Measurements from ENCODE around the gene GNPAT. TPM values are rescaled to one million over a fixed set of nuclear protein-coding genes. Genes with fewer than 3 reads are reported as not detected.

GNPAT gene
- 69.3 TPM for polyA plus RNA-seq
- long read RNA-seq, donor 1, transcript GNPAT-201 (16 exons, 2,643 nt) = major isoform, 7 of 14 reads
- long read RNA-seq, donor 1, partial matches to known transcripts = 5 of 14 reads
- long read RNA-seq, donor 1, other reads (novel, unspliced or antisense) = 0 of 14 reads
- long read RNA-seq, donor 2, transcript GNPAT-201 (16 exons, 2,643 nt) = major isoform, 15 of 35 reads
- long read RNA-seq, donor 2, partial matches to known transcripts = 15 of 35 reads
- long read RNA-seq, donor 2, other reads (novel, unspliced or antisense) = 0 of 35 reads
- long read RNA-seq, donor 3 = 0 reads
- long read RNA-seq, donor 4, partial matches to known transcripts = 0 of 1 reads
- long read RNA-seq, donor 4, other reads (novel, unspliced or antisense) = 0 of 1 reads
- long read RNA-seq, donor 5, transcript GNPAT-201 (16 exons, 2,643 nt) = major isoform, 5 of 5 reads
- long read RNA-seq, donor 5, partial matches to known transcripts = 0 of 5 reads
- long read RNA-seq, donor 5, other reads (novel, unspliced or antisense) = 0 of 5 reads
- long read RNA-seq, donor 6, transcript GNPAT-204 (4 exons, 613 nt) = minor isoform, 7 of 27 reads
- long read RNA-seq, donor 6, transcript GNPAT-201 (16 exons, 2,643 nt) = major isoform, 14 of 27 reads
- long read RNA-seq, donor 6, partial matches to known transcripts = 5 of 27 reads
- long read RNA-seq, donor 6, other reads (novel, unspliced or antisense) = 0 of 27 reads
- long read RNA-seq, donor 7, transcript GNPAT-201 (16 exons, 2,643 nt) = major isoform, 7 of 7 reads
- long read RNA-seq, donor 7, partial matches to known transcripts = 0 of 7 reads
- long read RNA-seq, donor 7, other reads (novel, unspliced or antisense) = 0 of 7 reads
- long read RNA-seq, donor 8, transcript GNPAT-201 (16 exons, 2,643 nt) = major isoform, 18 of 41 reads
- long read RNA-seq, donor 8, transcript GNPAT-204 (4 exons, 613 nt) = minor isoform, 6 of 41 reads
- long read RNA-seq, donor 8, partial matches to known transcripts = 17 of 41 reads
- long read RNA-seq, donor 8, other reads (novel, unspliced or antisense) = 0 of 41 reads
- long read RNA-seq, donor 9, transcript GNPAT-201 (16 exons, 2,643 nt) = major isoform, 14 of 22 reads
- long read RNA-seq, donor 9, partial matches to known transcripts = 6 of 22 reads
- long read RNA-seq, donor 9, other reads (novel, unspliced or antisense) = 0 of 22 reads
- long read RNA-seq, donor 10, transcript GNPAT-201 (16 exons, 2,643 nt) = major isoform, 12 of 16 reads
- long read RNA-seq, donor 10, partial matches to known transcripts = 0 of 16 reads
- long read RNA-seq, donor 10, other reads (novel, unspliced or antisense) = 0 of 16 reads
- long read RNA-seq, donor 11, transcript GNPAT-201 (16 exons, 2,643 nt) = major isoform, 8 of 10 reads
- long read RNA-seq, donor 11, partial matches to known transcripts = 0 of 10 reads
- long read RNA-seq, donor 11, other reads (novel, unspliced or antisense) = 0 of 10 reads

DNA sequence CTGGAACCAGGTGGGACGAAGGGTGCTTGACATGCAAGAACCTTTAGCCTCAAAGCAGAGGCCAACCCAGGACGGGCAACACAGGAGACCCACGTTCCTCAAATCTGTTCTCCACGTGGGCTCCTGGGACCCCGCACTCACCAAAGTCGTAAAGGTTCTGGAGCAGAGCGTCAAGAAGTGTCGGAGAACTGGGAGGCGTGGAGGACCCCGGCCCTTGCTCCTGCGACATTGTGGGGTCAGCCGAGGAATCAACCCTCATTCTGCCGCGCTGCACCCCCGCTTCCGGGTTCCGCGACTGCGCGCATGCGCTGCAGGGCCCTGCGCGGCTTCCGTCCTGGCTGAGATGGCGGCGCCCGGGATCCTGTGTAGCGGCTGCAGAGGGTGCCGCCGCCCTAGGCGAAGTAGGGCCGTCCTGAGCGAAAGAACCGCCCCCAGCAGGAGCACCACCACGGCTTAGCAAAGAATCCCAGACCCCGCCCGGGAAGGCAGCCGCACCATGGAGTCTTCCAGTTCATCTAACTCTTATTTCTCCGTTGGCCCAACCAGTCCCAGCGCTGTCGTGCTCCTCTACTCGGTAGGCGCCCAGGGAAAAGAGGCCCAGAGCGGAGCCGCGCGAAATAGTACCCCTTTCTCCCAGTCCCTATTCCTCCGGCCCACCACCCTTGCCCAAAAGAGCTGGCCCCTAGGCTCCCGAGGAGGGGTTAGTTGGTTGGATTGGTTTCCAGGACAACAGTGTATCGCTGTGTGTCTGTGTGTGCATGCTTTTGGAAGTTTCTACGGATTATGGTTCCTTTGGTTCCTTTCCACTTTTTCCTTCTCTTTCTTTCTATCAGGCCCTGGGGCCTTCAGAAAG, at the start of gene GNPAT:
Gene GNPAT, plus strand, starts transcription at position 330 of the 853 bp plus-strand sequence. Its CDS starts 167 bp downstream, at position 497.
- Histone ChIP-seq H3K4me1 (ENCODE audit: control insufficient read depth, insufficient read depth, low read length) (peaks cover 16% of the 10 kb centered on the region), H3K36me3 (ENCODE audit: control insufficient read depth, insufficient read depth, low read length) (peaks cover 18% of the 10 kb centered on the region), H3K27me3 (ENCODE audit: control insufficient read depth, insufficient read depth, low read length) (no peaks in the 10 kb centered on the region), H3K9me3 (ENCODE audit: control insufficient read depth, low read depth, low read length) (no peaks in the 10 kb centered on the region), H3K27ac (ENCODE audit: low read length) (peak within 1 kb of the TSS; percentile 79), H3K4me3 (ENCODE audit: low read length) (peak within 1 kb of the TSS; percentile 70)
- no CpG with 5 or more reads among the region's 51 CpGs for WGBS (ENCODE audit: insufficient coverage, low lambda C conversion rate)
- peak; percentile 89 to 92 for DNase-seq

DNA sequence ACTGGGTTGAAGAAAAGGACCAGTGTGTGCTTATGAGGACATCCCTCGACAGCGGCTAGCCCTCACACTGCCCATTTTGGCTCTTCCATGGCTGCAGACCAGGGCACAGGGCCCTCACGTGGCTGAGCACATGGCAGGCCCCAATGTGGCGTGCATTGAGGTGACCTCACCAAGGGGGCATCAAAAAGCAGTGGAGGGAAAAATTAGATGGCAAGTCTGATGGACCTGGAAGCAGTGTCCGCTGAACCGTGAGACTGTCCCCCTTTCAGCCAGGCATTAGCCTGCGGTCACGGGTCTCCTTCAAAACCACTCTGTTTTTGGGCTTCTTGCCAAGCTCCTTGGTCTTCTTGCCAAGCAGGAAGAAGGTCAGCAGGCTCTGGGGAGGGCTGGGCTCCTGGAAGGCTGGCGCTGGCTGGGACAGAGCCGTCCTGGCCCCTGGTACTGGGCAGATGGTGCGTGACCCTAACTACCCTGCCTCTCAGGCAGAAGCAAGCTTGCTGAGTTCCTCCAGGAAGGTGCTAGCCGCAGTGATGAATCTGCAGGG, 48.3 kb upstream of the GNPAT start:
- peaks cover 12% of the 10 kb centered on the region for H3K27me3 ChIP-seq (ENCODE audit: control insufficient read depth, insufficient read depth, low read length)
- H3K9me3 ChIP-seq (ENCODE audit: control insufficient read depth, low read depth, low read length) = no peaks in the 10 kb centered on the region
- no CpG with 5 or more reads among the region's 12 CpGs for WGBS (ENCODE audit: insufficient coverage, low lambda C conversion rate)
- no peaks in the 10 kb centered on the region for H3K36me3 ChIP-seq (ENCODE audit: control insufficient read depth, insufficient read depth, low read length)
- H3K4me3 ChIP-seq (ENCODE audit: low read length) = no peak overlapping the region
- peaks cover 8% of the 10 kb centered on the region for H3K4me1 ChIP-seq (ENCODE audit: control insufficient read depth, insufficient read depth, low read length)
- DNase-seq = no peak
- no peak overlapping the region for H3K27ac ChIP-seq (ENCODE audit: low read length)

DNA sequence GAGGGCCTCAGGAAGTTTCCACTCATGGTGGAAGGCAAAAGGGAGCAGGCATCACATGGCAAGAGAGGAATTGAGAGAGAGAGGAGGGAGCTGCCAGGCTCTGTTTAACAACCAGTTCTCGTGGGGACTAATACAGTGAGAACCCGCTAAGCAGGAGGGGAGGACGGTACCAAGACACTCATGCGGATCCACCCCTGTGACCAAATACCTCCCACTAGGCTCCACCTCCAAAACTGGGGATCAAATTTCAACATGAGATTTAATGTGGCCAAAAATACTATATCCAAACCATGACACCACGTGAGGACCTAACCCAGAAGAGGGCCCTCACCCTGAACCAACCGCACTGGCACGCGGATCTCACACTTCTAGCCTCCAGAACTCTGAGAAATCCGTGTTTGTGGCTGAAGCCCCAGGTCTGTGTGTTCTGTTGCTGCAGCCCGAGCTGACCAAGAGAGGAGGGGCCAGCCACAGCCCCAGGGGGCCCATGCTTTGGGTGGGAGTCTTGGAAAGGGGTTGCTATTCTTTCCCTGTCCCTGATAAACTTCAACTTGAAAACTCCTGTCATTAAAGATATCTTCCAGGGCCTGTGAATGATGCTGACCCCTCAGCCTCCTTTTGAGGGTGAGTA, 47.2 kb upstream of the GNPAT start:
- Histone ChIP-seq H3K27me3 (ENCODE audit: control insufficient read depth, insufficient read depth, low read length) (peaks cover 2% of the 10 kb centered on the region), H3K27ac (ENCODE audit: low read length) (no peak overlapping the region), H3K4me3 (ENCODE audit: low read length) (no peak overlapping the region), H3K36me3 (ENCODE audit: control insufficient read depth, insufficient read depth, low read length) (no peaks in the 10 kb centered on the region), H3K9me3 (ENCODE audit: control insufficient read depth, low read depth, low read length) (no peaks in the 10 kb centered on the region), H3K4me1 (ENCODE audit: control insufficient read depth, insufficient read depth, low read length) (peaks cover 8% of the 10 kb centered on the region)
- DNase-seq = no peak
- WGBS (ENCODE audit: insufficient coverage, low lambda C conversion rate) = no CpG with 5 or more reads among the region's 10 CpGs

DNA sequence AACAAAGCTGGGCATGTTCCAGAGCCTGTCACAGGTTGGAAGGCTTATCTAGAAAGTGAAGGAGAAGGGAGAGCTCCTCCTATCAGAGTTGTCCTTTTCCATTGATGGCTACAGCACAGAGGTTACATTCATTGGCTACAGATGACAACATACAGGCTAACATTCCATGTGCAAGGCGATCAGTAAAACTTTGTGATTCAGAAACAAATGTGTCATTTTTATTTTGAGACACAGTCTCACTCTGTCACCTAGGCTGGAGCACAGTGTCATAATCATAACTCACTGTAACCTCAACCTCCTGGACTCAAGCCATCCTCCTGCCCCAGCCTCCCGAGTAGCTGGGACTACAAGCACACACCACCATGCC, 46.6 kb upstream of the GNPAT start:
- no peaks in the 10 kb centered on the region for H3K36me3 ChIP-seq (ENCODE audit: control insufficient read depth, insufficient read depth, low read length)
- no peak for DNase-seq
- H3K4me1 ChIP-seq (ENCODE audit: control insufficient read depth, insufficient read depth, low read length) = peaks cover 8% of the 10 kb centered on the region
- no peaks in the 10 kb centered on the region for H3K9me3 ChIP-seq (ENCODE audit: control insufficient read depth, low read depth, low read length)
- no peak overlapping the region for H3K27ac ChIP-seq (ENCODE audit: low read length)
- no peak overlapping the region for H3K4me3 ChIP-seq (ENCODE audit: low read length)
- no CpG with 5 or more reads among the region's 2 CpGs for WGBS (ENCODE audit: insufficient coverage, low lambda C conversion rate)
- H3K27me3 ChIP-seq (ENCODE audit: control insufficient read depth, insufficient read depth, low read length) = no peaks in the 10 kb centered on the region

DNA sequence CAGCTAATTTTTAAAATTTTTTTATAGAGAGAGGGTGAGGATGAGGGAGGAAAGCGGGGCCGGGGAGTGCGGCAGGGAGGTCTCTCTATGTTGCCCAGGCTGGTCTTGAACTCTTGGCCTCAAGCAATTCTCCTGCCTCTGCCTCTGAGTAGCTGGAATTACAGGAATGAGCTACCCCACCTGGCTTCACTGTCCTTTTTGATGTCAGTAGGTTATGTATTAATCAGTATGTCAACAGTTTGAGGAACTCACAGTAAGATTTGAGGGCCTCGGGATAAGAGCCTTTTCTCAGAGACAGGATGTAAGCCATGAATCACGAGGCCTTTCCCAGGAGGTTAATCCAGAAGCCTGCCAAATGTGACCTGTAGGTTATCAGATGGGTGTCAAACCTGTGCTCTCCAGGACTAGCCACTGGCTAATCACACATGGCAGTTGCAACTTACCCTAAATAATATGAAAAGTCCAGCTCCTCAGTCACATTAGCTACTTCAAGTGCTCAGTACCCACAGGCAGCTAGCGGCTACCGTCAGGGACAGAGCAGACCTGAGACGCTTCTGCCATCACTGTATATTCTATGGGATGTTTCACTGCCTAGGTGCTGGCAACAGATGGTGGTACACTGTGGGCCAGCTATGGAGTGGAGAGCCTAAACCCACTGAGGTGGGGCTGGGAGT, 46.0 kb upstream of the GNPAT start:
- no peaks in the 10 kb centered on the region for H3K27me3 ChIP-seq (ENCODE audit: control insufficient read depth, insufficient read depth, low read length)
- WGBS (ENCODE audit: insufficient coverage, low lambda C conversion rate) = no CpG with 5 or more reads among the region's 8 CpGs
- H3K36me3 ChIP-seq (ENCODE audit: control insufficient read depth, insufficient read depth, low read length) = no peaks in the 10 kb centered on the region
- H3K9me3 ChIP-seq (ENCODE audit: control insufficient read depth, low read depth, low read length) = no peaks in the 10 kb centered on the region
- peaks cover 8% of the 10 kb centered on the region for H3K4me1 ChIP-seq (ENCODE audit: control insufficient read depth, insufficient read depth, low read length)
- no peak overlapping the region for H3K27ac ChIP-seq (ENCODE audit: low read length)
- peak in 1 of 2 donors; percentile 32 for DNase-seq
- H3K4me3 ChIP-seq (ENCODE audit: low read length) = no peak overlapping the region

DNA sequence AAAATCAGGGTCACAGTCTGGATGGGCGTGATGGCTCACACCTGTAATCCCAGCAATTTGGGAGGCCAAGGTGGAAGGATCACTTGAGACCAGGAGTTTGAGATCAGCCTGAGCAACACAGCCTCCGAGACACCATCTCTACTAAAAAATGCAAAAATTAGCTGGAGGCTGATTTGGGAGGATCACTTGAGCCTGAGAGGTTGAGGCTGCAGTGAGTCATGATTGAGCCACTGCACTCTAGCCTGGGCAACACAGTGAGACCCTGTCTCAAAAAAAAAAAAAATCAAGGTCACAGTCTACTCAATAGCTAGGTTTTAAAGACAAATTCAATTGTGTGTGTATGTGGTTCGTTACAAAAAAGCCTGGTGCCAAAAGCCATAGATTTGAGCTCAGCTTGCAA, 44.7 kb upstream of the GNPAT start:
- Histone ChIP-seq H3K4me1 (ENCODE audit: control insufficient read depth, insufficient read depth, low read length) (peaks cover 8% of the 10 kb centered on the region), H3K9me3 (ENCODE audit: control insufficient read depth, low read depth, low read length) (no peaks in the 10 kb centered on the region), H3K27me3 (ENCODE audit: control insufficient read depth, insufficient read depth, low read length) (no peaks in the 10 kb centered on the region), H3K4me3 (ENCODE audit: low read length) (no peak overlapping the region), H3K27ac (ENCODE audit: low read length) (no peak overlapping the region), H3K36me3 (ENCODE audit: control insufficient read depth, insufficient read depth, low read length) (no peaks in the 10 kb centered on the region)
- DNase-seq = no peak
- WGBS (ENCODE audit: insufficient coverage, low lambda C conversion rate) = no CpG with 5 or more reads among the region's 3 CpGs

DNA sequence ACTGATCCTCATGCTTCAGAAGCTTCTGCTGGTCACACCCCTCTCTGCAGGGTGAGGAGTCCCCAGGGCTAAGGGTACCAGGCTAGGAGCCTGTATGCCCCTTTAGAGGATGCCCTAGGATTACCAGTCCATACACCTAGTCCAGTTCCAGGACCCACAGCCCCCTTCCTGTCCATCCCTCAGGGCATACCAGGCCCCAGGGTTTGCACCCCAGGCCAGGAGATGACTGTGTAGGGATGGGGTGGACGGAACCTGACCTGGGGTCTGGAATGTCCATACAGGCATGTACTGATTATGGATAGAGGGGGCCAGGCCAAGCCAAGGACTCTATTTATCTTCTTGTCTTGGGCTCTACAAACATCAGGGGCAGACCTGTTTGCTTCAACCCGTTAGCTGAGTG, 44.3 kb upstream of the GNPAT start:
- Histone ChIP-seq H3K4me1 (ENCODE audit: control insufficient read depth, insufficient read depth, low read length) (peaks cover 8% of the 10 kb centered on the region), H3K4me3 (ENCODE audit: low read length) (no peak overlapping the region), H3K27me3 (ENCODE audit: control insufficient read depth, insufficient read depth, low read length) (peaks cover 3% of the 10 kb centered on the region), H3K36me3 (ENCODE audit: control insufficient read depth, insufficient read depth, low read length) (no peaks in the 10 kb centered on the region), H3K9me3 (ENCODE audit: control insufficient read depth, low read depth, low read length) (no peaks in the 10 kb centered on the region), H3K27ac (ENCODE audit: low read length) (no peak overlapping the region)
- DNase-seq = no peak
- no CpG with 5 or more reads among the region's 2 CpGs for WGBS (ENCODE audit: insufficient coverage, low lambda C conversion rate)

DNA sequence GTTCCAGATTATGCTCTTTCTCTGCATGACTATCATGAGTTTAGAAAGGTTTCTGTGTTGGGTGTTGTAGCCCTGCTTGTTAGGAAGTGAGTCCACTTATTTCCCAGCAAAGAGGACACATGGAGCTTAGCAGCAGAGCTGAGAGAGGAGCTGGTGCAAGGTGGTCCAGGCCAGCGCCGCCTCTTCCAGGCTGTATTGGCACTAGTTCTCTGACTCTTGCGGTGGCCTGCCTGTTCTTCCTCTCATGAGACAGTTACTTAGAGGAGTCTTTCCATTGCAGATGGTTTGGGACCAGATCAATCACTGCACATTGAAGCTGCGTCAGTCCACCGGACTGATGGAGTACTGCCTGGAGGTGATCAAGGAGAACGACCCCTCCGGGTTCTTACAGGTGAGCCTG, 41.1 kb upstream of the GNPAT start:
- Histone ChIP-seq H3K9me3 (ENCODE audit: control insufficient read depth, low read depth, low read length) (no peaks in the 10 kb centered on the region), H3K27me3 (ENCODE audit: control insufficient read depth, insufficient read depth, low read length) (peaks cover 6% of the 10 kb centered on the region), H3K4me1 (ENCODE audit: control insufficient read depth, insufficient read depth, low read length) (peaks cover 6% of the 10 kb centered on the region), H3K36me3 (ENCODE audit: control insufficient read depth, insufficient read depth, low read length) (no peaks in the 10 kb centered on the region), H3K27ac (ENCODE audit: low read length) (no peak overlapping the region), H3K4me3 (ENCODE audit: low read length) (no peak overlapping the region)
- DNase-seq = no peak
- no CpG with 5 or more reads among the region's 7 CpGs for WGBS (ENCODE audit: insufficient coverage, low lambda C conversion rate)
